Activated naive CD4-positive, alpha-beta T cell treated with Interleukin-2 at 50 U/mL for 16 hours (primary cell): ENCODE measurements around the gene RFPL4A.

ENCODE experiments used
- DNase-seq: peaks from one replicate; pipeline ENCODE4 v3.0.0-alpha.2; 2020

RFPL4A gene

GRCh38 chr19:55809381-55810058 lies 50.6 kb downstream of the RFPL4A start:
- DNase-seq, result peak; percentile 4

GRCh38 chr19:55811340-55811739 lies 52.4 kb downstream of the RFPL4A start:
- DNase-seq, result no peak

GRCh38 chr19:55812449-55812848 lies 53.6 kb downstream of the RFPL4A start:
- no peak for DNase-seq
